Brain pericyte (primary cell): ENCODE measurements around the gene MINDY3.

Source experiments
- DNase-seq: peaks from one replicate; pipeline ENCODE4 v3.0.0-alpha.2; 2012; ENCODE audit warnings: low read depth, low spot score

Gene MINDY3

GRCh38 chr10:15805395-15806058, 54.8 kb downstream of the MINDY3 start:
- DNase-seq, result no peak

GRCh38 chr10:15804109-15804508, 56.2 kb downstream of the MINDY3 start:
- no peak for DNase-seq

GRCh38 chr10:15802375-15802949, 57.8 kb downstream of the MINDY3 start:
- no peak for DNase-seq

GRCh38 chr10:15801641-15802040, 58.7 kb downstream of the MINDY3 start:
- DNase-seq, result no peak

DNA sequence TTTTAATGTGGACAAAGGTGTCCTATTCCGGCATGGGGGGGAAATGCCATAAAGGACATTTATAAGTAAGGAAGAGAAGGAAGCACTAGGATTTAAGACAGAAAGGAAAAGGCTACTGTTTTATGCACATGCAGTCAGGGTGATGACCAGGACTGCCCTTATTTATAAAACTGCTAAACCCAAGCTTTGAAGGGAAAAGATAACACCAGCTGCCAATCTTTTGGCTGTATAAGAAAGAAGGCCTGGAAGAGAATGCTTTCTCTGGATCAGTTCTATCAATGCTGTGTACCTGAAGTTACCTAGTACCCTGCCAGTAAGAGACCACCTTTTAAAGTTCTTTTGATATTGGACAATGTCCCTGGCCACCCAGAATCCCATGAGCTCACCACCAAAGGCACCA, 59.2 kb downstream of the MINDY3 start:
- DNase-seq, result no peak

DNA sequence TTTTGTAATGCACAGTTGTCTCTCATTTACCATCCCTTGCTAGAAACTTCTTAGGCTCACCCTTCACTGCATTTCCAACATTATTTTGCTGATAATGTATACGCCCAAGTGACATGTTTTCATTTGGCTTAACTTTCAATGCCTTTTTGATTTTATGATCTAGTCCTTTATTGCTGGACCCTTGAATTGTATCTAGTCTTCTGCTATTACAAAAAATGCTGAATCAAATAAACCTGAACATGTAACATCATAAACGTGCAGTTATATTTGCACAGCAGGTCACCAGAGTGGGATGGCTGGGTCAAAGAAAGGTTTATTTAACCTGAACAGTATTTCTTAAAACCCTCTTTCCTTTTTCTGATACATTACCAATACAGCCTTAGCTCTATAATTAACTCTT, 63.0 kb downstream of the MINDY3 start:
- DNase-seq, result no peak

GRCh38 chr10:15796762-15797161, 63.5 kb downstream of the MINDY3 start:
- DNase-seq, result no peak

DNA sequence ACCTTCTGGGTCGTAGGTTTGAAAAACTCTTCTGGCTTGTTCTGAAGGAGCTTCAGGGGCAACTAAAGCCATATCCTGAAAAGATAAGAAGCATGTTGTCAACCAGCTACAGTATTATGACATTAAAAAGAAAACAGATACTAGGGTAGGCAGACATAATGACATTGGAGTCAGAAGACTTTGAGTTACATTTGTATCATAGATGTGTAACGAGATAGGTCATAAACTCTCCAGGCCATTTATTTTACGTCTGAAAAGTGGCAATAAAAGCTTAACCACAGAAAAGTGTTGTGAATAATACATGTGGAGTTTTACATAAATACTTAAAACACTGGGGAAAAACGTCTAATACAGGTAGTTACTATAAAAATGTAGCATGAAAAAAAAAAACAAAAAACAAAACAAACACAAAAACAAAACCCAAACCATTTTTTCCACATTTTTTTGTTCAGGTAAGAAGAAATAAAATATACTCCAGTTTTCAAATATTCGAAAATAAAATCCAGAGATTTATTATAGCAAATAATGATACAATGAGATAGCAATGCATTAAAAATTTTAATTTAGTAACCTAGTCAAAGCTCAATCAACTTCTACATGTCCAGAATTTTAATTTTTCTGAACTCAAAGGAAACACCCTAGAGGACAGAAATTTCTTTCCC, 64.1 kb downstream of the MINDY3 start:
- DNase-seq, result no peak

DNA sequence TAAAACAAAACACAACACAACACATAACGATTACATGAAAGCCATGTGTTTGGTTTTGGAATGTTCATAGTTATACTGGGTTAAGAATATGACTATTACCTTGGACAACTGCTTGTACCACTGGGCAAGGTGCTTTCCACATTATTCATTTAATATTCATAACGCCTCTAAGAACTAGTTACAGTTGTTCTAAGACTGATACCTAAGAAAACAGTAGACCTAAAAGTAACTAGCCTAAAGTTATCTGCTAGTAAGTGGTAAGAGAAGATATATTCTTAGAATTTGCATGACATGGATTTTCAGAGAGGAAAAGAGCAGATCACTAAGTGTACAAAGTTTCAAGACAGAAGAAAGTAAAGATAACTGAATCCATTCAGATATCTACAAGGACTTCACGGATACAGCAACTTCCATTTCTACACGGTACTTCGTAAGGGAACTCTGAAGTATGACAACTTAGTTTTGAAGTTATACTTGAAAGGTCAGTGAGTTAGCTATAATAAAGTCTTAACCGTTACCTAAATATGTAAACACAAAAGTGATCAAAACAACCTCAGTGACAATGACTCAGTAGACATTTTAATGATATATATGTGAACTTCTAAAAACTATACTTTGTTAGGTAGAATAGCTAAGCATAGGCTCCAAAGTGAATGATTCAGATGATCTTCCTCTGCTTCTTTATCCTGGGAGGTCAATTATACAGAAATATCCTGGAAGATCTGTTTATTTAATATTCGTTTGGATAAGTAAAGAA, 65.1 kb downstream of the MINDY3 start:
- DNase-seq, result no peak

- no peak for DNase-seq
Measured at GRCh38 chr10:15794569-15794968, 65.7 kb downstream of the MINDY3 start.

GRCh38 chr10:15793664-15794063, 66.6 kb downstream of the MINDY3 start:
- no peak for DNase-seq

DNA sequence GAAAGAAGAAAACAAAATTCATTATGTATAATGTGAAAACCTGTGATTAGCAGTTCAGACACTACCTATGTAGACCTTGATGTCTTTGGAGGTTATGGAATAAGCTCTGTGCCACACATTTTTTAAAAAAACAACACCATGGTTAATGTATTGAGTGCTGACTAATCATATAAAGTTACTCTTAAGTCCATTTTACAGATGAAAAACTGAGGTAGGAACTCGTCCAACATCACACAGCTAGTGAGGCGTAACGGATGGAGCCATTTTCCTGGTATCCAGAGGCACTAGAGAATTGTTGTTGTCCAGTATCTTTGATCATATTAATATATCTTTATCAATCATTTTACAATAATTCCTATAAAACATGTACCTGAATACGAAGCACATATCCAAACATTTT, 67.5 kb downstream of the MINDY3 start:
- DNase-seq, result no peak

DNA sequence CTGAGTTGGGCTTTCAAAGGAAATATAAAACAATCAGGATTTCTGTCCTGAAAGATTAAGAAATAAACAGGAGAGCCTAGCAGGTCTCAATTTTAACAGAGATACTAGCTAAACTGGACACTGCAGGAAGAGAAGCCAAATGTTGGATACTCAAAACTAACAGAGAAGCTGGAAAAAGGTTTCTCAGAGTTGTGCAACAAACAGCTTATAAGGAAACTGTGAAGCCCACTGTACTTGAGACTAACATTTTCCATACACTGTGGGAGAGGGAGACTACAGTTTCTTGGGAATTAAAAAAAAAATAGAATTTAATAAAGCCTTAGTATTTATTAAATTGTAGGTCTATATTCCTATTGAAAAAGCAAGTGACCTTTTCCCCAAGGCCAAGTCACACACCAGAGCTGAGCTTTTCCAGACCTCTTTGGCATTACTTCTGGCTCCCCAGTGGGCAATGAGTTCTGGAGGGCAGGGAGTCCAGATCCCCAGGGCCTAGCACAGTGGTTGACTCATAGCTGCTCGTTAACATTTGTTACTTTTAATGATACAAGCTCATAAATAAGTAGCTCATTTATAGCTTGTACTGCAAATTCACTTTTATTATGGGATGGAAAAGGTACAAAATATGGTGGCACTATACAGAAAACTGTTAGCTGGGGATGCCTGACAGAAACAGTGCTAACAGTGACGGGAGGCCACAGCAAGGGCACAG, 68.3 kb downstream of the MINDY3 start:
- no peak for DNase-seq

DNA sequence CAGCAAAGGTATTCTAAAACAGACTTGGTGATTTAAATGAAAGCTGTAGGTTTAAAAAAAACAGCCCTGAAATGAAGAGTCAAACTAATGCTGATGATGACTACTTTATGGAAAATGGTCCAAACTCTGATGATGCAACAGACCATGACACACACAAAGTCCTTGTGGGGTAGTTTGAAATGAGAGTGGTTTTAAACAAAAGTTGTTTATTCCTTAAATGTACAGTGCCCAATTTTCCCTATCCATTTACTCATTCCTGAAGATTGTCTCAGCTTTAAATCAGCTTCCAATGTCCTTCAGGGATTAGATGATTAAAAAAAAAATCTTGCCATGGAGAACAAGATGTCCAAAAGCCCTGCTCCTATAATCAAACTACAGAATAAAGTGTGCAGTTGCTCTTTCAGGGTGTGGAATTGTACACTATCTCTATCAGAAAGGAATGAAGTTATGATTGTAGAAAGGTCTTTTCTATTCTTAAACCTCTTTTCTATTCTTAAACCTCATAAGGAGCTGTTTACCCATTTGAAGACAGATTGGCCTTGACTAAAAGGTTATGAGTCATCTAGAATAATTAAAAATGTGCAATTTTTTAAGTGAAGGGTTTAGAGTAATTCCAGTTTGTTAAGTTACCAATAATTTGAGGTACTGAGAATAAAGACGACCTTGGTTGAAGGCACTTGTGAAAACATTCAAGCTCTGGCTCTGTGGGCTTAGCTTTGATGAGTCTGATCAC, 70.3 kb downstream of the MINDY3 start:
- no peak for DNase-seq

DNA sequence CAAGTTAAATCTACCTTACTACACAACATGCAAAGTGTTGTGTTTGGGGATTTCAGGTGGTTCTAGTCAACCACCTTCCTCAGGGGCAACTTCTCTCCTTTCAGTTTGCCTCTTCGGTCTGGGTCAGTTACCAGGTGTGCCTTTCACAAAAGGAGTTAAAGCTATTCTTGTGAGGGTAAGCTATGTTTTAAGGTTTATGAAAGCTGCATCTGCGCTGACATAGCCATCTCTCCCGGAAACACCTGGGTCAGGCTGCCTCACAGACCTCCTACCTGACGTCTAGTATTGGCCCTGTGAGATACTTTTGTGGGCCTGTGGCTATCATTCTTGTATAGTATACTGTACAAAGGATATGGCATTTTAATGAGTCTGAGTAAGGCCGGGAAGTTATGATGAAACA, 72.9 kb downstream of the MINDY3 start:
- no peak for DNase-seq

GRCh38 chr10:15784662-15785300, 75.5 kb downstream of the MINDY3 start:
- no peak for DNase-seq

DNA sequence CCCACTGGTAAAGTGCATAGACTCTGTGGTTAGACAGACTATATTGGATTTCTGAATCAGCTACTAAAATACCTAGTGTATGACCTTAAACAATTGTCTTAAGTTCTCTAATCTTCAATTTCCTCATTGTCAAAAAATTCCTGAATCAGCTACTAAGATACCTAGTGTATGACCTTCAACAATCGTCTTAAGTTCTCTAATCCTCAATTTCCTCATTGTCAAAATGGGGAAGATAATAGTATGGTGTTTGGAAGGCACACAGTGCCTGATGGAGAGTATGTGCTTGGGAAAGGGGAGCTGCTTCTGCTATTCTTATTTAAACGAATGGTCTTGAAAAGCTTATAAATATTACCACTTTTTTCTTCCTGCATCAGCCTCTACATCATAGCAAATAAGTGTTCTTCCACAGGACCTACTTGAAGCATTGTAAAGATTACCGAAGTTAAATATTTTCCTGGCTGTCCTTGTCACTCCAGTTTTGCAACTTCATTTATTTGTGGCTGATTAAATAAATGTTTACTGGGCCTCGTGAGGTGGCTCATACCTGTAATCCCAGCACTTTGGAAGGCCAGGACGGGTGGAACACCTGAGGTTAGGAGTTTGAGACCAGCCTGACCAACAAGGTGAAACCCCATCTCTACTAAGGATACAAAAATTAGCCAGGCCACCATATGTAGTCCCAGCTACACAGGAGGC, 76.2 kb downstream of the MINDY3 start:
- no peak for DNase-seq

GRCh38 chr10:15782851-15783250, 77.5 kb downstream of the MINDY3 start:
- DNase-seq, result no peak

GRCh38 chr10:15781381-15781960, 78.8 kb downstream of the MINDY3 start:
- DNase-seq, result no peak
